ENCODE measurements around the gene SAPCD1. TPM values are rescaled to one million over a fixed set of nuclear protein-coding genes. Genes with fewer than 3 reads are reported as not detected.
"Not testable (repeated sequence)": the region's sequence is repeated elsewhere in the genome, so short reads cannot be mapped to it uniquely, and the experiment has no call there.

SAPCD1 gene
- total RNA-seq, 1 donor from 2014 or later: 16.7 TPM

GRCh38 chr6:31794294-31794865 is 31.9 kb downstream of the SAPCD1 start:
- H3K27me3 Mint-ChIP-seq (ENCODE audit: insufficient read depth): no peaks in the 10 kb centered on the region
- H3K36me3 Mint-ChIP-seq (ENCODE audit: low read depth): peaks cover 35% of the 10 kb centered on the region
- H3K4me3 Mint-ChIP-seq: peak overlapping the region; percentile 86
- intact Hi-C loops (cut with micrococcal nuclease): loop anchor here (2.0 kb wide), 1 partner anchor 40 kb away; no protein-coding TSS in a partner anchor
- peaks cover 40% of the 10 kb centered on the region for H3K4me1 Mint-ChIP-seq (ENCODE audit: low read depth)
- H3K9me3 Mint-ChIP-seq: no peaks in the 10 kb centered on the region
- peak overlapping the region; percentile 78 for H3K27ac Mint-ChIP-seq
- no peak for DNase-seq (ENCODE audit: low spot score)

GRCh38 chr6:31794866-31795615 is 32.6 kb downstream of the SAPCD1 start:
- peaks cover 31% of the 10 kb centered on the region for H3K36me3 Mint-ChIP-seq (ENCODE audit: low read depth)

GRCh38 chr6:31795616-31796298 is 33.3 kb downstream of the SAPCD1 start, which contains the start of gene VARS1:
VARS1 (minus strand) TSS chr6:31795752; CDS start chr6:31795217, 535 bp downstream.
- Mint-ChIP-seq H3K27me3 (ENCODE audit: insufficient read depth) (no peaks in the 10 kb centered on the region), H3K36me3 (ENCODE audit: low read depth) (peaks cover 28% of the 10 kb centered on the region)

More at GRCh38 chr6:31794866-31795615, 32.6 kb downstream of the SAPCD1 start:
- Mint-ChIP-seq H3K9me3 (no peaks in the 10 kb centered on the region), H3K4me3 (peak overlapping the region; percentile 86), H3K4me1 (ENCODE audit: low read depth) (peaks cover 40% of the 10 kb centered on the region), H3K27ac (peak overlapping the region; percentile 96), H3K27me3 (ENCODE audit: insufficient read depth) (no peaks in the 10 kb centered on the region)
- no peak for DNase-seq (ENCODE audit: low spot score)
- intact Hi-C loops (cut with micrococcal nuclease): loop anchor here (1.0 to 2.0 kb wide), 5 partner anchors 18 to 92 kb away; partner anchors contain the start of genes ABHD16A and VWA7

GRCh38 chr6:31796993-31797385 is 34.5 kb downstream of the SAPCD1 start:
- peaks cover 30% of the 10 kb centered on the region for H3K4me1 Mint-ChIP-seq (ENCODE audit: low read depth)
- H3K27me3 Mint-ChIP-seq (ENCODE audit: insufficient read depth): no peaks in the 10 kb centered on the region
- peaks cover 29% of the 10 kb centered on the region for H3K36me3 Mint-ChIP-seq (ENCODE audit: low read depth)
- peak overlapping the region; percentile 54 for H3K4me3 Mint-ChIP-seq
- intact Hi-C loops (cut with micrococcal nuclease): loop anchor here (1.0 to 2.0 kb wide), 3 partner anchors 9 to 30 kb away; partner anchors contain the start of genes HSPA1B and LSM2
- no peak for DNase-seq (ENCODE audit: low spot score)
- H3K9me3 Mint-ChIP-seq: no peaks in the 10 kb centered on the region
- H3K27ac Mint-ChIP-seq: peak overlapping the region; percentile 77

More at GRCh38 chr6:31795616-31796298, 33.3 kb downstream of the SAPCD1 start, which contains the start of gene VARS1:
- intact Hi-C loops (cut with micrococcal nuclease): loop anchor here (1.0 to 2.0 kb wide), 8 partner anchors 11 to 92 kb away; partner anchors contain the start of genes ABHD16A, HSPA1B, LSM2 and VWA7
- Mint-ChIP-seq H3K4me3 (peak within 1 kb of the TSS; percentile 86), H3K4me1 (ENCODE audit: low read depth) (peaks cover 36% of the 10 kb centered on the region), H3K27ac (peak within 1 kb of the TSS; percentile 96), H3K9me3 (no peaks in the 10 kb centered on the region)
- DNase-seq (ENCODE audit: low spot score): peak; percentile 84

- Mint-ChIP-seq H3K27ac (peak overlapping the region; percentile 77), H3K27me3 (ENCODE audit: insufficient read depth) (no peaks in the 10 kb centered on the region), H3K4me1 (ENCODE audit: low read depth) (peaks cover 30% of the 10 kb centered on the region), H3K36me3 (ENCODE audit: low read depth) (peaks cover 29% of the 10 kb centered on the region), H3K9me3 (no peaks in the 10 kb centered on the region), H3K4me3 (peak overlapping the region; percentile 54)
- intact Hi-C loops (cut with micrococcal nuclease): loop anchor here (2.0 kb wide), 1 partner anchor 15 kb away; no protein-coding TSS in a partner anchor
- peak; percentile 40 for DNase-seq (ENCODE audit: low spot score)
Observed at GRCh38 chr6:31797588-31797987, 35.1 kb downstream of the SAPCD1 start.

GRCh38 chr6:31799781-31800180 is 37.3 kb downstream of the SAPCD1 start:
- H3K9me3 Mint-ChIP-seq: no peaks in the 10 kb centered on the region
- H3K27ac Mint-ChIP-seq: no peak overlapping the region
- peaks cover 25% of the 10 kb centered on the region for H3K36me3 Mint-ChIP-seq (ENCODE audit: low read depth)
- no peak for DNase-seq (ENCODE audit: low spot score)
- peaks cover 24% of the 10 kb centered on the region for H3K4me1 Mint-ChIP-seq (ENCODE audit: low read depth)
- intact Hi-C loops (cut with micrococcal nuclease): no loop called here
- H3K27me3 Mint-ChIP-seq (ENCODE audit: insufficient read depth): no peaks in the 10 kb centered on the region
- no peak overlapping the region for H3K4me3 Mint-ChIP-seq

- intact Hi-C loops (cut with micrococcal nuclease); H3K27me3 Mint-ChIP-seq (ENCODE audit: insufficient read depth); H3K9me3 Mint-ChIP-seq; DNase-seq (ENCODE audit: low spot score); H3K4me3 Mint-ChIP-seq: not testable (repeated sequence)
- Mint-ChIP-seq H3K27ac (peak overlapping the region; percentile 6), H3K4me1 (ENCODE audit: low read depth) (peaks cover 32% of the 10 kb centered on the region), H3K36me3 (ENCODE audit: low read depth) (peaks cover 22% of the 10 kb centered on the region)
Observed at GRCh38 chr6:31801031-31801927, 38.8 kb downstream of the SAPCD1 start.

- peaks cover 20% of the 10 kb centered on the region for H3K4me1 Mint-ChIP-seq (ENCODE audit: low read depth)
- no peak for DNase-seq (ENCODE audit: low spot score)
Observed at GRCh38 chr6:31805939-31806469, 43.5 kb downstream of the SAPCD1 start.

GRCh38 chr6:31806470-31807272 is 44.2 kb downstream of the SAPCD1 start, which contains the start of gene LSM2:
LSM2 (minus strand) TSS chr6:31806966; CDS start chr6:31806757, 209 bp downstream.
- H3K36me3 Mint-ChIP-seq (ENCODE audit: low read depth): peaks cover 21% of the 10 kb centered on the region
- H3K27me3 Mint-ChIP-seq (ENCODE audit: insufficient read depth): no peaks in the 10 kb centered on the region
- H3K27ac Mint-ChIP-seq: peak within 1 kb of the TSS; percentile 90
- peak within 1 kb of the TSS; percentile 94 for H3K4me3 Mint-ChIP-seq
- peaks cover 20% of the 10 kb centered on the region for H3K4me1 Mint-ChIP-seq (ENCODE audit: low read depth)
- intact Hi-C loops (cut with micrococcal nuclease): loop anchor here (1.0 kb wide), 3 partner anchors 10 to 141 kb away; partner anchors contain the start of gene CLIC1
- H3K9me3 Mint-ChIP-seq: no peaks in the 10 kb centered on the region
- peak; percentile 97 for DNase-seq (ENCODE audit: low spot score)

More at GRCh38 chr6:31805939-31806469, 43.5 kb downstream of the SAPCD1 start:
- Mint-ChIP-seq H3K27me3 (ENCODE audit: insufficient read depth) (no peaks in the 10 kb centered on the region), H3K4me3 (peak overlapping the region; percentile 94), H3K27ac (peak overlapping the region; percentile 90), H3K36me3 (ENCODE audit: low read depth) (peaks cover 24% of the 10 kb centered on the region), H3K9me3 (no peaks in the 10 kb centered on the region)
- intact Hi-C loops (cut with micrococcal nuclease): loop anchor here (1.0 kb wide), 3 partner anchors 10 to 141 kb away; partner anchors contain the start of gene CLIC1

- peaks cover 20% of the 10 kb centered on the region for H3K36me3 Mint-ChIP-seq (ENCODE audit: low read depth)
- DNase-seq (ENCODE audit: low spot score); intact Hi-C loops (cut with micrococcal nuclease); H3K27me3 Mint-ChIP-seq (ENCODE audit: insufficient read depth); H3K4me3 Mint-ChIP-seq; H3K9me3 Mint-ChIP-seq; H3K27ac Mint-ChIP-seq: not testable (repeated sequence)
- H3K4me1 Mint-ChIP-seq (ENCODE audit: low read depth): peaks cover 30% of the 10 kb centered on the region
Observed at GRCh38 chr6:31808599-31808998, 46.1 kb downstream of the SAPCD1 start.

GRCh38 chr6:31811645-31812044 is 49.2 kb downstream of the SAPCD1 start:
- Mint-ChIP-seq H3K36me3 (ENCODE audit: low read depth) (peaks cover 16% of the 10 kb centered on the region), H3K27ac (peak overlapping the region; percentile 95), H3K9me3 (no peaks in the 10 kb centered on the region), H3K27me3 (ENCODE audit: insufficient read depth) (no peaks in the 10 kb centered on the region), H3K4me1 (ENCODE audit: low read depth) (peaks cover 27% of the 10 kb centered on the region), H3K4me3 (no peak overlapping the region)
- intact Hi-C loops (cut with micrococcal nuclease): loop anchor here (2.0 to 10.0 kb wide), 4 partner anchors 15 to 1043 kb away; partner anchors contain the start of genes GPSM3, PBX2, PSMB9 and TAP1
- DNase-seq (ENCODE audit: low spot score): no peak
